AG04449 (cell line): ENCODE measurements around the gene TET2.
"Not testable (repeated sequence)": the region's sequence is repeated elsewhere in the genome, so short reads cannot be mapped to it uniquely, and the experiment has no call there.

ENCODE experiments used
- CTCF ChIA-PET: fragments of 350-600 bp; formaldehyde crosslinking; extraction: SDS; loops from one replicate; lab custom pipeline; 2021; ENCODE audit warnings: antibody characterized with exemption; lab: Yijun Ruan, JAX
- POLR2A ChIA-PET: fragments of 400-600, 350-600 bp; formaldehyde crosslinking; extraction: SDS; loops from one replicate; lab custom pipeline; 2020; ENCODE audit warnings: antibody characterized with exemption, inconsistent platforms; lab: Yijun Ruan, JAX
- DNase-seq: peaks from one replicate; pipeline ENCODE4 v3.0.0-alpha.2; 2010; ENCODE audit warnings: low read depth, low spot score
- H3K4me3 ChIP-seq: 2 replicates; pipeline ENCODE4 v1.5.1; 2011; ENCODE audit warnings: low read depth, mild to moderate bottlenecking, control low read depth, low read length
- TF ChIP-seq, protein P1 (sequence below): IDR thresholded peaks from one replicate; pipeline ENCODE4 v1.5.1; 2011; ENCODE audit warnings: mild to moderate bottlenecking, moderate library complexity, low read length, control low read depth, inconsistent platforms; ENCODE audit not compliant: insufficient read depth; ENCODE audit errors: missing control alignments

Gene TET2

DNA sequence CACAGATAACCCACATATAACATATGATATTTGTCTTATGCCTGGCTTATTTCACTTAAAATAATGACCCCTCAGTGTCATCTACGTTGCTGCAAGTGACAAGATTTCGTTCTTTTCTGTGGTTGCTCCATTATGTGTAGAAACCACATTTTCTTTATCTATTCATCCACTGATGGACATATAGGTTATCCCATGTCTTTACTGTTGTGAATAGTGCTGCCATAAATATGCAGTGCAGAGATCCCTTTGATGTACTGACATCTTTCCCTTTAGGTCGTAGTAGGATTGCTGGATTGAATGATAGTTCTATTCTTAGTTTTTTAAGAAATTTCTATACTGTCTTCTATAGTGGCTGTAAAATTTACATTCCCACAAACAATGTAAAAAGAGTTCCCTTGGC is 135.8 kb downstream of the TET2 start:
- TF ChIP-seq, protein P1, sequence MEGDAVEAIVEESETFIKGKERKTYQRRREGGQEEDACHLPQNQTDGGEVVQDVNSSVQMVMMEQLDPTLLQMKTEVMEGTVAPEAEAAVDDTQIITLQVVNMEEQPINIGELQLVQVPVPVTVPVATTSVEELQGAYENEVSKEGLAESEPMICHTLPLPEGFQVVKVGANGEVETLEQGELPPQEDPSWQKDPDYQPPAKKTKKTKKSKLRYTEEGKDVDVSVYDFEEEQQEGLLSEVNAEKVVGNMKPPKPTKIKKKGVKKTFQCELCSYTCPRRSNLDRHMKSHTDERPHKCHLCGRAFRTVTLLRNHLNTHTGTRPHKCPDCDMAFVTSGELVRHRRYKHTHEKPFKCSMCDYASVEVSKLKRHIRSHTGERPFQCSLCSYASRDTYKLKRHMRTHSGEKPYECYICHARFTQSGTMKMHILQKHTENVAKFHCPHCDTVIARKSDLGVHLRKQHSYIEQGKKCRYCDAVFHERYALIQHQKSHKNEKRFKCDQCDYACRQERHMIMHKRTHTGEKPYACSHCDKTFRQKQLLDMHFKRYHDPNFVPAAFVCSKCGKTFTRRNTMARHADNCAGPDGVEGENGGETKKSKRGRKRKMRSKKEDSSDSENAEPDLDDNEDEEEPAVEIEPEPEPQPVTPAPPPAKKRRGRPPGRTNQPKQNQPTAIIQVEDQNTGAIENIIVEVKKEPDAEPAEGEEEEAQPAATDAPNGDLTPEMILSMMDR = no peak
- DNase-seq = no peak
- ChIA-PET POLR2A (no interaction called here), CTCF (no interaction called here)
- H3K4me3 ChIP-seq = no peak overlapping the region

DNA sequence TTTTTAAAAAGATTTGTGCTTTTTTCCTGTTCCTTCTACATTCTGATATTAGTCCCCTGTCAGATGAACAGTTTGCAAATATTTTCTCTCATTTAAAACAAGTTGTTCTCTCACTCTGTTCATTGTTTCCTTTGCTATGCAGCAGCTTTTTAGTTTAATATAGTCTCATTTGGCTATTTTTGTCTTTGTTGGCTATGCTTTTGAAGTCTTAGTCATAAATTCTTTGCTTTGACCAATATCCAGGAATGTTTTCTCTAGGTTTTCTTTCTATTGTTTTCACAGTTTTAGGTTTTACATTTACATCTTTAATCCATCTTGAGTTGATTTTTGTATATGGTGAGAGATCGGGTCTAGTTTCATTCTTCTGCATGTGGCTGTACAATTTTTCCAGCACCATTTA is 136.8 kb downstream of the TET2 start:
- ChIA-PET CTCF (no interaction called here), POLR2A (no interaction called here)
- no peak overlapping the region for H3K4me3 ChIP-seq

DNA sequence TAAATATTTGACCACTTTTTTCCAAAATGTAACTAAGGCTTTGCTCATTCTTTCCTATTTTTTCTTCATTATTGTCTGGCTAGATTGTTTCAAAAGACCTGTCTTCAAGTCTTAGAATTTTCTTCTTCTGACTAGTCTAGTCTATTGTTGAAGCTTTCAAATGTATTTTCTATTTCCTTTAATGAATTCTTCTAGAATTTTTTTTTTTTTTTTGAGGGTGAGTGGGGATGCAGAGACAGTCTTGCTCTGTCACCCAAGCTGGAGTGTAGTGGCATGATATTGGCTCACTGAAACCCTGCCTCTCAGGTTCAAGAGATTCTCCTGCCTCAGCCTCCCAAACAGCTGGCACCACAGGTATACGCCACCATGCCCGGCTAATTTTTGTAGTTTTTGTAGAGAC is 141.4 kb downstream of the TET2 start:
- no peak overlapping the region for H3K4me3 ChIP-seq
- CTCF ChIA-PET = no interaction called here
- no peak for DNase-seq
- TF ChIP-seq, protein P1 = no peak
- POLR2A ChIA-PET = no interaction called here

More for the DNA sequence above, 136.8 kb downstream of the TET2 start:
- DNase-seq = no peak
- TF ChIP-seq, protein P1 = no peak

DNA sequence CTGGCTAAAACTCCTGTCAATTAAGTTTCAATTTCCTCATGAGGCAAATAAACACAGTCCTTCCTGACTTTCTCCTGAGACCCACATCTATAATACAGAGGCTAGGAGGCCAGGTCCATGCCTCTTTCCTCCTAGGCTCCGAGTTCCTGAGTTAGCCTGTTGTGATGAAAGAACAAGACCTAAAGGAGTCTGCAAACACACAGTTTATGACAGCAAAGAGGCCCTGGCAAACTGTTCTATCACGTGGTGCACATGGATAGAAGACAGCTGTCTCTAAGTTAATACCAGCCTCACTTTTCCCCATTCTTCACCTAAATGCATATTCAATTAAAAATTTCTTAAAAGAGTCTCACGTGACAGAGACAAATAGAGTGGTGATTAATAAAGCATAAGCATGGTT is 145.2 kb downstream of the TET2 start:
- no peak for DNase-seq
- ChIA-PET POLR2A (no interaction called here), CTCF (no interaction called here)
- TF ChIP-seq, protein P1 = no peak
- H3K4me3 ChIP-seq = no peak overlapping the region

DNA sequence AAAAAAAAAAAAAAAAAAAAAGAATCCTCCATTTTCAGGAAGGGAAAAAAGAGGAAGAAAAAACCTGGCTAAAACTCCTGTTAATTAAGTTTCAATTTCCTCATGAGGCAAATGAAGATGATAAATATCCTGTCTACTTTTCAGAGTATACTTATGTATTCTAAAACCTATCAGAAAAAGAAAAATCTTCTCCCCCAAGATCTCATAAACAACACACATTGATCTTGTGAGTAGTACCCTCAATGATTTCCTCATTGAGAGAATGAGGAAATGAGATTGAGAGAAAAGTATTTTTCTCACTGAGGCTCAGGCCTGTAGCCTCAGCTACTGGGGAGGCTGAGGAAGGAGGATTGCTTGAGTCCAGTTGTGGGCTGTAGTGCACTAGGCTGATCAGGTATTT is 146.7 kb downstream of the TET2 start:
- H3K4me3 ChIP-seq = no peak overlapping the region
- DNase-seq = no peak
- CTCF ChIA-PET = no interaction called here
- POLR2A ChIA-PET = no interaction called here
- TF ChIP-seq, protein P1 = no peak

DNA sequence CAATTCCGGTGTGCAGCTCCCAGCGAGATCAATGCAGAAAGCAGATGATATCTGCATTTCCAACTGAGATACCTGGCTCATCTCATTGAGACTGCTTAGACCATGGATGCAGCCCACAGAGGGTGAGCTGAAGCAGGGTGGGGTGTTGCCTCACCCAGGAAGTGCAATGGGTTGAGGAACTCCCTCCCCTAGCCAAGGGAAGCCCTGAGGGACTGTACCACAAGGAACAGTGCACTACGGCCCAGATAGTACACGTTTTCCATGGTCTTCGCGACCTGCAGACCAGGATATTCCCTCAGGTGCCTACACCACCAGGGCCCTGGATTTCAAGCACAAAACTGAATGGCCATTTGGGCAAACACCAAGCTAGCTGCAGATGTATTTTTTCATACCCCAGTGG is 150.0 kb downstream of the TET2 start:
- POLR2A ChIA-PET = no interaction called here
- DNase-seq = no peak
- no peak overlapping the region for H3K4me3 ChIP-seq
- TF ChIP-seq, protein P1 = no peak
- CTCF ChIA-PET = no interaction called here

DNA sequence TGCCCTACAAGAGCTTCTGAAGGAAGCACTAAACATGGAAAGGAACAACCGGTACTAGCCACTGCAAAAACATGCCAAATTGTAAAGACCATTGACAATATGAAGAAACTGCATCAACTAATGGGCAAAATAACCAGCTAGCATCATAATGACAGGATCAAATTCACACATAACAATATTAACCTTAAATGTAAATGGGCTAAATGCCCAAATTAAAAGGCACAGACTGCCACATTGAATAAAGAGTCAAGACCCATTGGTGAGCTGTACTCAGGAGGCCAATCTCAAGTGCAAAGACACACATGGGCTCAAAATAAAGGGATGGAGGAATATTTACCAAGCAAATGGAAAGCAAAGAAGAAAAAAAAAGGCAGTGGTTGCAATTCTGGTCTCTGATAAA is 152.4 kb downstream of the TET2 start:
- POLR2A ChIA-PET, DNase-seq, H3K4me3 ChIP-seq, CTCF ChIA-PET: not testable (repeated sequence)
